GM21515 (cell line): ENCODE measurements around the gene AFAP1L1.
A peak's percentile ranks its signal among the peaks of the same experiment; 100 is the strongest.

ENCODE experiments used
- ATAC-seq: cut with Tn5 transposase; IDR thresholded peaks from one replicate; pipeline ENCODE4 v1.9.1; 2021; ENCODE audit not compliant: unreplicated experiment

The AFAP1L1 gene

DNA sequence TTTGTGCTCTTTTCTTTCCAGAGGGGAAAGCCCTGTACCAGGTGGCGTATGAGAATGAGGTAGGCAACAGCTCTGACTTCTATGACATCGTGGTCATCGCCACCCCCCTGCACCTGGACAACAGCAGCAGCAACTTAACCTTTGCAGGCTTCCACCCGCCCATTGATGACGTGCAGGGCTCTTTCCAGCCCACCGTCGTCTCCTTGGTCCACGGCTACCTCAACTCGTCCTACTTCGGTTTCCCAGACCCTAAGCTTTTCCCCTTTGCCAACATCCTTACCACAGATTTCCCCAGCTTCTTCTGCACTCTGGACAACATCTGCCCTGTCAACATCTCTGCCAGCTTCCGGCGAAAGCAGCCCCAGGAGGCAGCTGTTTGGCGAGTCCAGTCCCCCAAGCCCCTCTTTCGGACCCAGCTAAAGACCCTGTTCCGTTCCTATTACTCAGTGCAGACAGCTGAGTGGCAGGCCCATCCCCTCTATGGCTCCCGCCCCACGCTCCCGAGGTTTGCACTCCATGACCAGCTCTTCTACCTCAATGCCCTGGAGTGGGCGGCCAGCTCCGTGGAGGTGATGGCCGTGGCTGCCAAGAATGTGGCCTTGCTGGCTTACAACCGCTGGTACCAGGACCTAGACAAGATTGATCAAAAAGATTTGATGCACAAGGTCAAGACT lies 96.5 kb downstream of the AFAP1L1 start:
- no peak for ATAC-seq

DNA sequence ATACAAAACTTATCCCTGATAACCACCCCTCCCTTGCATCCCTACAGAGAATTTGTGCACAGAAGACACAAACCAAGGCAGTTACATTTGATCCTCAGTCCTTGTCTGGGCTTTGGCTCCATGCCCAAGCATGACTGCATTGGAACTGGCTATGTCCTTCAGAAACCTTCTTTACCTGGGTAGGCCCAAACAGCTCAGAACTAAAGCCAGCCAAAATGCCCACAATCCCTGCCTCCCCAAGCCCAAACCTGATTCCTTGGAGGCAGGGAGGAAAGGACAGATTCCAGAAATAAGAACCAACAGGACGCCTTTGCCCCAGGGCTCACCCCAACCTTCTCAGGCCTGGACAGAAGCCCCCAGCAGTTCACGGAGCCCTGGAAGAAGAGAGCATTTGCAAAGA lies 99.2 kb downstream of the AFAP1L1 start:
- no peak for ATAC-seq

DNA sequence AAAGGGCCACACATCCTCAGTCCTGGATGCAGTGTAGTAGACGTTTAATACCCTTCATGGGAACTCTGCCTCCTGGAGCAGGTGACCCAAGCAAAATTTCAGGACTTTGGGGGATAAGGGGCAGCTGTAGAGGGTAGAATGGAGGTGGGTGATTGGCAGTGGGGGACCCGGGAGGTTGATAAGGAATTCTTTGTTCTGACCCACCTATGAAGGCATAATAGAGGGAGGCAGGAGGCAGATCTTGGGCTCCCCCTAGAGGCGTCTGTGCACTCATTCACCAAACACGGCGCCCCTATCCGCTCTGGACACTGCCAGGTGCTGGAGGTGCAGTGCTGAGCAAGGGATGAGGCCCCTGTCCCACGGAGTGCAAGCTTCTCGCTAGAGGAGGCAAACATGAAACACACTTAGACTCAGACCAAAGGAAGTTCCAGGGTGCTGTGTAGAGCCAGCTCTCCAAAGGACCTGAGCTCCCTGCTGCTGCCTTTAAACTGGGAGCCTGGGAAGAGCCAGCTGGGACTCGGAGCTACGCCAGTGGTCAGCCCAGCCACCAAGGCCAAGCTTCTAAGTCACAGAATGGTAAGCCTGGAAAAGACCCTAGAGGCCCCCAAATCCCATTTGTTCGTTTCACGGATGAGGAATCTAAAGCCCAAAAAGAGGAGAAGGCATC lies 99.8 kb downstream of the AFAP1L1 start:
- peak; percentile 86 for ATAC-seq

DNA sequence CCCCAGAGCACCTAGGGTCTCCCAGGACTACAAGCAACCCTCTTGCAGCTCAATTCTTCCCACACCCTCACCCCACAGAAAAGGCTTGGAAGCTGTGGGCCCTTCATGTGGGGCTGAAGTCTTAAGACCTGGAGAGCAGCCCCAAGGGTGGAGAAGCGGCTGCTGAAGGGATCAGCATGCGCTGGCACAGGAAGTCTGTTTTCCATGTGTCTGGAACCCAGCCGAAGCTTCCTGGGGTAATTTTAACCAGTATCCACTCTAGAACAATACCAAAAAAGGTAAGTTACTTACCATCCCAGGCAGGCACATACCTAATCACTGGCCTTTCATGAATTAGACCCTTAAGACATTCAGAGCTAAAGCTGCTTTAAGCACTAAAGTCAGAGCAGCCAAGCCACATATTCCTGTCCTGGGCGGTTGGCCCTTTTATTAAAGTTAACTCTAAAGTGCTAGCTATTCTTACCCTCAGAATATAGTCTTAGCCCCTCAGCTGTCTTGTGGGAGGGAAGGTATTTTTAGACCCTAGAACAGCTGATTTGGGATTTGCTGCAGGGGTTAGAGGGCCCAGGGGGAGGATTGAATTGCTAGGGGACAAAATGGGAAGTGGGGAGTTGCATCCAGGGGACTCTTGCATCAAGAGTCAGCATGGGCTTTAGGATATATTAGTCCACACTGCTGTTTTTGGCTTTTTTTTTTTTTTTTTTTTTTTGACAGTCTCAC lies 100.6 kb downstream of the AFAP1L1 start:
- no peak for ATAC-seq

DNA sequence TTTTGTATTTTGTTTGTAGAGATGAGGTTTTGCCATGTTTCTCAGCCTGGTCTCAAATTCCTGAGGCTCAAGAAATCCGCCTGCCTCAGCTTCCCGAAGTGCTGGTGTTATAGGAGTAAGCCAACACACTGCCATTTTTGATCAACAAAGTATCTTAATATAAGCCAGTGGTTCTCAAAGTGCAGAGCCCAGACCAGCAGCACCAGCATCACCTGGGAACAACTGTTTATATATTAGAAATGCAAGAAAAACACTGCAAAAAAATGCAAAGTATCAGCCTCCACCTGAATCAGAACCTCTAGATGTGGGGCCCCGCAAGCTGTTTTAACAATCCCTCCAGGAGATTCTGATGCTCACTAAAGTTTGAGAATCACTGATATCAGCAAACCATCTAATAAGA lies 101.3 kb downstream of the AFAP1L1 start:
- no peak for ATAC-seq

DNA sequence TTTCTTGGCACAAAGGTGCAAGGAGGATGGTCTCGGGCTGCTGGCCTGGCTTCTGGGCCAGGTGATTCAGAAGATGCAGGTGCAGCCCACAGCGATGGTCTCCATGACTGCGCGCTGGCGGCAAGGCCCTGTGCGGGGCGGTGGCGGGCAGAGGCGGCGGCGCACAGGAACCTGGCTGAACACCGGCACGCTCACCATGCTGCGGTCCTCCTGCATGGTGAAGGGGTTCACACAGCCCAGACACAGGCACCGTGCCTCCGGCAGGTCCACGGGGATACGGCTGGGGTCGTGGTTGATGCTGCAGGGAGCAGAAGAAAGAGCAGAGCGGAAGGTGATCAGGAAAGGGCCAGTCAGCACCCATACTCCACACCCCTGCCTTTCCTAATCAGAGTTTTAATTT lies 102.6 kb downstream of the AFAP1L1 start:
- no peak for ATAC-seq

DNA sequence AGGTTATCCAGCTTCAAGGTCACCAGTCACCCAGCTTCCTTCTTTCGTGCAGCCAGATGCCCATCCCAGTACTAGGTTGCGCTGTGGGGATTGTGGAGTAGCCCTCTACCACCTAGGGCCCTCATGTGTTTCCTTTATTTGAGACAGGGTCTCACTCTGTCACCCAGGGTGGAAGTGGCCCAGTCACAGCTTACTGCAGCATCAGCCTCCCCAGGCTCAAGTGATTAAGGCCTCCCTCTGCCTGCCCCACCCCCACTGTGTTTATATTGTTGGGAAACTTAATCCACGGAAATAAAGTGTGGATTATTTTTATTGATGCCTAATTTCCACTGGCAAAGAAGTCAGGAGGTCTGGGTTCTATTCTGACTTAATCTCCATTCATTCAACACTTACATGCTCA lies 103.1 kb downstream of the AFAP1L1 start:
- ATAC-seq = no peak

DNA sequence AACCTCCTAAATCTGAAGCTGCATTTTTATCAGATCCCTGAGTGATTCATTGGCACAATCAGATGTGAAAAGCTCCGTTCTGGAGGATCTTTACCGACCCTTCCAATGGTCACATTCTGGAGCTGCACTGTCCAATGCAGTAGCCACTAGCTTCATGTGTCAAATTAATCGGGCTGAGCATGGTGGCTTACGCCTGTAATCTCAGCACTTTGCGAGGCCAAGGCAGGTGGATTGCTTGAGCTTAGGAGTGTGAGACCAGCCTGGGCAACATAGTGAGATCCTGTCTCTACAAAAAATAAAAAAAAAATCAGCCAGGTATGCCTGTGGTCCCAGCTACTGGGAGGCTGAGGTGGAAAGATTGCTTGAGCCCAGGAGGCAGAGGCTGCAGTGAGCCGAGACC lies 103.8 kb downstream of the AFAP1L1 start:
- ATAC-seq = no peak

DNA sequence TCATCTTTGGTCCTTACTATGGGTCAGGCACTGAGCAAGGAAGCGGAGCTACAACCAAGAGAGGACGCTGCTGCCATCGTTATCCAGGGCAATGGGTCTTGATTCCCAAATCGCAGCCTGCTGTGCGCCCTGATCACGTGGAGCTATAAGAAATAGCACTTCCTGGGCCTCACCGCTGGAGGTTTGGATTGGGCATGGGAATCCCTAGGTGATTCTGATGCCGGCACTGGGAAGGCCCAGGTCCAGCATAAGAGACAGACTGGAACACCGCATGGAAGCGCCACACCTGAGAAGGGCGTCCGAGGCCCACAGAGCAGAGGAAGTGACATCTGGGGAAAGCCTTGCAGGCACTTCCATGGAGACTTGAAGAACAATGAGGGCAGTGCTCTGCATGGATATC lies 104.4 kb downstream of the AFAP1L1 start:
- ATAC-seq = no peak

DNA sequence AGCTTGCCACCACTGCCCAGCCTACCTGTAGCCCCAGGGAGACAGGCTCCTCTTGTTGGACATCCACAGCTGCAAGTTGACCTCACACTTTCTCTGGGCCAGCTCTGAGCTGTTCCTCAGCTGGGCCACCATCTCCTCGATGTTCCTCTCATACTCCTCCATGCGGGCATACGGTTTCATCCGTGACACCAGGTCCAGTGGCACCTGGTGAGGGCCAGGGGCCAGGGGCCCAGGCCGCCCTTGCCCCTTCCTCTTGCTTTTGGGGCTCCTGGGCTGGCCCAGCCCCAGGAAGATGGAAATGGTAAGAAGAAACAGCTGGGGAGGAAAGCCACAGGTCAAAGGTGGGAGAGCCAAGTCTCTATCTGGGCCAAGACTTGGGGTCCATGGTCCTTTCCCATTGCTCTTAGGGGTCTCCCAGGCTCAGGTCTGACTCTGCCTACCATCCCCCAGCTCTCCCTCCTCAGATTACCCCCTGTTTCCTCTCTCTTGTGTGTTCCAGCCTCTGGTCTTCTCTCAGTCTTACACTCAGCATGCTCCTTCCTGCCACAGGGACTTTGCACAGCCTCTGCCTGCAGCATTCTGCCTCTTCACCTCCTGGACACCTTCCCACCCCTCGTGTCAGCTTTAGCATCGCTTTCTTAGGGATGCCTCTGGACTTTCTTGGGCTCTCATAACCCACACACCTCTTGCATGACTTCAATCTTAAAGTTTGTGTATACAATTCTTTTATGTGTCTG lies 105.2 kb downstream of the AFAP1L1 start:
- ATAC-seq = no peak

DNA sequence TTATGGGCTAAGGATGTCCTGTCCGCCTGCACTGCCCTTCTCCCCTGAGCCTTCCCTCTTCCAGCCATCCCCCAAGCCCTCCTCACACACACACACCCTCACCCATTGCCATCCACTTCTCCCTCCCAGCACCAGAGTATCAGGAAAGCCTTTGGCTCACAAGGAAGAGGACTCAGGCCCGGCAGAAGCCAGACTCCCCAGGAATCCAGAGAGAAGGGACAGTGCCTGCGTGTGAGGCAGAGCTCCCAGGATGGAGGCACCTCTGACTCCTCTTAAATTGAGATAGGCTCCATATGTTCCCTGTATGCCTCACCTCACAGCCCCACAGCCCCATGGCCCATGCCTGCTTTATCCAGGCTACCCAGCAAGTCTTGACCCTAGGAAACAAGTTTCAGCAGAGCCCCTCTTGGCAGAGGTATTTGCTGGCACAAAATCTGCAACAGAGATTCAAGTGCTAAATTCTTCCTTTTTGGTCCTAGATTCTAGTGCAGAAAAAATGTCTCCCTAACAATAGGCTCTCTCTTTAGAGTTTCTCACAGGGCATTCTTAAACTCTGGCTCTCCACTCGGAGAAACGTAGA lies 106.7 kb downstream of the AFAP1L1 start:
- no peak for ATAC-seq

DNA sequence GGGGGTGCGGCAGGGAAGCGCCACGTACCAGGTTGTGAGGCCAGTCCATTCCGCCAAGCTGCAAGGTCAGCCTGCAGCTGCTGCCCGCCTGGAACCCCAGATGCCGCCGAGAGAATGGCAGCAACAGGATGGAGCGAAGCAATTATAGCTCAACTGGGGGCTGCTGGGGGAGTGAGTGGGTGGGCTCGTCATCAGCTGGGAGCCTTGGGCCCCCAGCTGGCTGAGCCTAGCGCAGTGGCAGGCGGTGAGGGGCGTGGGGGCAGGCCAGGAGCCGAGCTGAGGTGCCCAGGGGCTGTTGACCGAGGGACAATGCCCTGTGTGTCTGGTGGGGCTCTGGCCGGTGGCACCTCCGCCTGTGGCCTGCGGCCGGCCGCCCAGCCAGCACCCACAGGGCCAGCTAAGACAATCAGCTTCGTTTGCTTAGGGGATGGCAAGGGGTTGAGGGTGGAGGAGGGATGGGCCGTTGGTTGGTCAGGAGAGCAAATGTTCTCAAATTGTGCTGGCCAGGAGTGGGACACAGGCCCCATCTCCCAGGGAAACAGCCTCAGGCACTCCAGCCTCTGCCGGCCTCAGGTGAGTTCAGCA lies 107.6 kb downstream of the AFAP1L1 start, which contains the start of gene IL17B:
Gene IL17B, minus strand, starts transcription at position 116 of the 585 bp plus-strand sequence. Its CDS starts 67 bp downstream, at position 49.
- ATAC-seq = no peak

DNA sequence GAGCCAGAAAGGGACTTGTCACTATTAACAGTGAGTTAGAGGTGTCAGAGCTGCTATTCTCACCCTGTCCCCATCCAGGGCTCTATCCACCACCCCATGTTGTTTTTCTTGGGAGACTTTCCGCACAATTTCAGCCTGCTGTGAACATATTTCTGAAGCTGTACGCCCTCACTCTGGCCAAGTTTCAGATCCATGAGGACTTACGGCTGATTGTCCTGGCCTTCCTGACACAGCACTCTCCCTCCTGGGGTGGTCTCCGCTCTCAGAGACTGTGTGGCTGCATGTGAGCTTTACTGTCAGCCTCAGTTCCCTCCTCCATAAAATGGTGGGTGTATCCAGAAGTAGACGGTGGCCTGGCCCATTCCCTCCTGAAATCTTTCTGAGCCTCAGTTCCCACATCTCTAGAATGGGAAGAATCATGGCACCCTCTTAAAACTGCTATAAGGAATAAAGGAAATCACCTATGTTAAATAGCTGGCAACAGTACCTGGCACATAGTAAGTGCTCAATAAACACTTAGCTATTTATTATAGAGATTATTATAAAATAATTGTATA lies 108.2 kb downstream of the AFAP1L1 start:
- ATAC-seq = no peak

DNA sequence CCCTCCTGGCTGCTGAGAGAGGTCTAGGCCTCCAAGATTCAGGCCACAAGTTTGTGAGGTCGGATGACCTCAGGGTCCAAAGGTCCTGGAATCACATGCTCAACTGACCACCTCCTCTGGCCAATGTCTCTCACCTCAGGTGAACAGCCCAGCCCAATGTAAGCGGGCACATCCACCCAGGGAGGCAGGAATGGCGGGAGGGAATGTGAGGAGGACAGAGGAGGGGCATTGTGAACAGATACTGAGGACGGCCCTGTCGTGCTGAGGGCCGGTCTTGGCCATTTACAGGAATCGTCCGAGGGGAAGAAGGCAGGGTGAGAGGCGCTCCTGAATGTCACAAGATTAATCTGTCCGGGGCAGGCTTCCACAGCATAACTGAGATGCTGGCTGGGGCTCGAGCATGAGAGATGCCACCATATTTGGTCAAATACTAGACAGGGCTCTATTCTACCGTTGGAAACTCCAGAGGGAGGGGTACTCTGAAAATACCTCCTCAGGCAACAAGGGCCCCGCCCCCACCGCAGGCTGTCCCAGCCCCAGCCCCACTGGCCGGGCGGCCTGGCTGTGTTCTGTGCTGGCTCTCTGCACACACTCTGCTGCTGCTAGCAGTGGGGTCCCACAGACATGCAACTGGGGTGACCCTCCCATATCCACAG lies 108.9 kb downstream of the AFAP1L1 start:
- no peak for ATAC-seq

DNA sequence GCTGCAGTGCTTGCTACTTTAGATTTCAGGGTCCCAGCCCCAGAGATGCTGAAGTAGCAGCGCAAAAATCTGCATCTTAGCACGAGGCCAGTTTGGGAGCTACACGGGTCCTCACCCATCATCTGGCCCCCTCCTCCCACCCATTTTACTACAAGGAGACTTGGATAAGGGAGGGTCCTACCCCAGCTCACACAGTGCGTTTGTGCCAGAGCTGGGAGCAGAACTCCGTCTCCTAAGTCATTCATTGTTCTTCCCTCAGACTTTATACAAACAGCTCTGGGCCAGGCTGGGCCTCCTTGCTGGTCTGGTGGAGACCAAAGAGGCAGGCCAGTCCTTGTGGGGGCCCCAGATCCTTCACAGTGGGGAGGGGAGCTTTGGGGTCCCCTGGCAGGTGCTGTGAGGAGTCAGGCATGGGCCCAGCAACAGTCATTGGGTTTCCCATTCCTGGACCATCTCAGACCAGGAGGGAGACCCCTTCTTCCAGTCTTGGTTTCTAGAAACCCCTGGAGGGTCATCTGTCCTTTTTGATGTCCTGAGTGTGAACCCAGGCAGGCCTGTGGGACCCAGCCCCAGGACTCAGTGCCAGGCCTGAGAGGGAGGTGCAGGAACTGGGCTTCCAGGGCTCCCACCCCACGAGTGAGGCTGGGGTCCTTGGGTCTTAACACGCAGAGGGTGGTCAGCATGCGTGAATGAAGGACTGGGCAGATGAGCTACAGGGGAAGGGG lies 109.8 kb downstream of the AFAP1L1 start:
- peak; percentile 22 for ATAC-seq

DNA sequence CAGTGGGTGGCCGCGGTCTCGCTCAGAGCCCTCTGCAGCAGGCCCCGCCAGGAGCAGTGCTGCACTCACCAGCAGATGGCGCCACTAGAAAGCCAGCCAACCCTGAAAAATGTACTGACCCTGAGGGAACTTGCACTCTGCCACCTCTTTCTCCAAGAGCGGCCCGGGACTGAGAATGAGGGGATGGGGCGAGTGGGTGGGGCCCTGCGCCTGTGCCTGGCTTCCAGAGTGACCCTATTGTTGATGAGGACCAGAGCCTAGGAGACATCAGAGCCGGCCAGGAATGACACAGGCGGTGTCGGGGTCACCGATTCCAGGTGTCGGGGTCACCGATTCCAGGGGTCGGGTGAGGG lies 110.3 kb downstream of the AFAP1L1 start:
- ATAC-seq = peak; percentile 85

DNA sequence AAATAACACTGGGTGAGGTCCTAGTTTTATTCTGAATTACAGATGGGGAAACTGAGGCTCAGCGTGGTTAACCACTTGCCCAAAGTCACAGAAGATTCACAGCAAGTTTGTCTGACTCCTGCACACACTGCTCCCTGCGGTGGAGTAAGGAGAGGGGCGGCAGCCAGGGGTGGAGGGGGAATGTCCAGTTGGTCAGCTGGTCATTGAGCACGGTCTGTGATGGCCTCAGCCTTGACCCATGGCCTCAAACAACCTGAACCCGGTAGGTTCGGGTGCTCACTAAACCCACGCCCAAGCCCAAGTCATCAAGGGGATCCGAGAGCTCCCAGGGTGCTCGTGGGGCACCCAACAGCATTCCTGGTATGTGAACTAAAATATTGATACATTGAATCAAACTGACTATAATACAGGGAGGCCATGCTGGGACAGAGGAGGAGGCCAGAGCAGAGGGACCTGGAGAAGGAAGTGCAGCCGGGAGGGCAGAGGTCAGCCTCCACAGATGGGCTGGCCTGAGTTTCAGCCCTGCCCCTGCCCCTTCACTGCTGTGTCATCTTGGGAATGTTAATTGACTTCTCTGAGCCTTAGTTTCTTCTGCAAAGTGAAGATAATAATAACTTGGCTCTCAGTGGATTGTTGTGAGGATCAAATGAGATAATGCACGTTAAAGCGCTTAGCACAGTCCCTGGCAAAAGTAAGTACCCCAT lies 111.0 kb downstream of the AFAP1L1 start:
- no peak for ATAC-seq

DNA sequence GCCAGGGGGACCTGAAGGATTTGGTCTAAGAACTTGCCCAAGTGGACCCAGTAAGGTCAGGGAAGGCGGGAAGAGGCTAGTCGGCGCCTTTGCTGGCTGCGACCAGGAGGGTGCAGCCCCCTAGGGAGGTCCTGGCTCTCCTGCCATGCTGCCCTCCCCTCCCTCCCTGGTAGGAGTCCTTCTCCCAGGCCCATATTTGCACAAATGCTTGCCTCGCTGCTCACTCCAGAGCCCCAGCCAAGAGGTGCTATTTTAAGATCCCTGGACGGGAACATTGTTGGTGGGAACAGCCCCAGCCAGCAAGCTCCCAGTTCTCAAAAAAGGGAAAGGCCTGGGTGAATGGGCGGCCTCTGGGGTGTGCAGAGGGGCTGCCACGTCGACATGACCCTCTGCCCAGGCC lies 111.7 kb downstream of the AFAP1L1 start:
- ATAC-seq = no peak

DNA sequence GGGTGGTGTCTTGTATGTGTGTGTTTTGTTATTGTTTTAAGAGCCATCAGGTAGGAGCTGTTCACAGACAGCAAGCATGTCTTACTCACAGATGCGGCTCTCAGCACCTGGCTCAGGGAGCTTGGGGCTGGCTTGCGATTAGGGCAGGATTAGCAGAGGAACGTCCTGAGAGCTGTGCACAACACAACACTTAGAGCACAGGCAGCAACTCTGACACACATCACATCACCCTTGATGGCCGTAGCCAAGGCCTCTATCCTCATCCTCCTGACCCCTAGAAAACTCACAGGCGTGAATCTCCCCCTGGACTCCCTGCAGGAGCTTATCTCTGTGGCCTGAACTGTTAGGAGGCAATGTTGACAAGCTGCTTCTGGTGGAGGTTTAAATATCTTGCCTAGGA lies 114.5 kb downstream of the AFAP1L1 start:
- no peak for ATAC-seq
